SK-N-SH treated with all-trans-retinoic acid at 6 μM for 48 hours (cell line): Measurements from ENCODE around the gene SLC44A5.
A peak's percentile ranks its signal among the peaks of the same experiment; 100 is the strongest.
"Not testable (repeated sequence)": the region's sequence is repeated elsewhere in the genome, so short reads cannot be mapped to it uniquely, and the experiment has no call there.

Experiments
- ATAC-seq: fragments of 200-7000 bp; cut with Tn5 transposase; 3 replicates; pipeline ENCODE4 v1.9.1; 2020; ENCODE audit warnings: mild to moderate bottlenecking, moderate library complexity
- ARNTL ChIP-seq: fragments of 450-650 bp; formaldehyde crosslinking; IDR thresholded peaks from 2 replicates; pipeline ENCODE4 v1.5.0; 2020; ENCODE audit warnings: low read depth, mild to moderate bottlenecking, moderate library complexity, borderline replicate concordance
- BACH2 ChIP-seq: fragments of 250-450 bp; sonication (Bioruptor Pico); IDR thresholded peaks from 2 replicates; pipeline ENCODE4 v1.9.0; 2021; ENCODE audit warnings: mild to moderate bottlenecking, borderline replicate concordance
- CREB5 ChIP-seq: fragments of 250-450 bp; sonication (Bioruptor Pico); IDR thresholded peaks from 2 replicates; pipeline ENCODE4 v1.5.1; 2020; ENCODE audit warnings: low read depth, mild to moderate bottlenecking, moderate library complexity
- CSDC2 ChIP-seq: fragments of 250-450 bp; sonication (Bioruptor Pico); IDR thresholded peaks from 2 replicates; pipeline ENCODE4 v1.5.0; 2020; ENCODE audit warnings: mild to moderate bottlenecking, moderate library complexity
- CSRNP3 ChIP-seq: fragments of 250-450 bp; sonication (Bioruptor Pico); IDR thresholded peaks from 2 replicates; pipeline ENCODE4 v1.5.1; 2021; ENCODE audit warnings: mild to moderate bottlenecking, moderate library complexity
- GLIS3 ChIP-seq: fragments of 250-450 bp; sonication (Bioruptor Pico); IDR thresholded peaks from 2 replicates; pipeline ENCODE4 v1.5.0; 2020; ENCODE audit warnings: mild to moderate bottlenecking, moderate library complexity
- ISL1 ChIP-seq: fragments of 250-450 bp; sonication (Bioruptor Pico); IDR thresholded peaks from 2 replicates; pipeline ENCODE4 v2.1.2; 2022; ENCODE audit warnings: mild to moderate bottlenecking, moderate library complexity
- OSR1 ChIP-seq: fragments of 250-450 bp; sonication (Bioruptor Pico); IDR thresholded peaks from 2 replicates; pipeline ENCODE4 v1.8.0; 2022; ENCODE audit warnings: moderate library complexity, mild to moderate bottlenecking, inconsistent platforms
- POU6F1 ChIP-seq: fragments of 250-450 bp; sonication (Bioruptor Pico); IDR thresholded peaks from 2 replicates; pipeline ENCODE4 v1.8.0; 2021; ENCODE audit warnings: low read depth, mild to moderate bottlenecking, moderate library complexity, borderline replicate concordance
- PPARA ChIP-seq: fragments of 250-450 bp; sonication (Bioruptor Pico); IDR thresholded peaks from 2 replicates; pipeline ENCODE4 v1.5.0; 2020; ENCODE audit warnings: mild to moderate bottlenecking, borderline replicate concordance
- RARB ChIP-seq: fragments of 250-450 bp; sonication (Bioruptor Pico); IDR thresholded peaks from 2 replicates; pipeline ENCODE4 v1.8.0; 2021; ENCODE audit warnings: mild to moderate bottlenecking, moderate library complexity
- SNAI2 ChIP-seq: fragments of 250-450 bp; sonication (Bioruptor Pico); IDR thresholded peaks from 2 replicates; pipeline ENCODE4 v1.5.0; 2020; ENCODE audit warnings: mild to moderate bottlenecking, moderate library complexity
- TCF4 ChIP-seq: fragments of 250-450 bp; sonication (Bioruptor Pico); IDR thresholded peaks from 2 replicates; pipeline ENCODE4 v1.8.0; 2021; ENCODE audit warnings: mild to moderate bottlenecking, moderate library complexity, borderline replicate concordance
- TOX ChIP-seq: fragments of 250-450 bp; sonication (Bioruptor Pico); IDR thresholded peaks from 2 replicates; pipeline ENCODE4 v1.8.0; 2021; ENCODE audit warnings: mild to moderate bottlenecking, moderate library complexity, borderline replicate concordance
- TSHZ2 ChIP-seq: fragments of 250-450 bp; sonication (Bioruptor Pico); IDR thresholded peaks from 2 replicates; pipeline ENCODE4 v1.5.0; 2020; ENCODE audit warnings: mild to moderate bottlenecking, moderate library complexity
- ZC3H10 ChIP-seq: fragments of 250-450 bp; sonication (Bioruptor Pico); IDR thresholded peaks from 2 replicates; pipeline ENCODE4 v1.5.1; 2021; ENCODE audit warnings: mild to moderate bottlenecking, moderate library complexity
- ZFP3 ChIP-seq: fragments of 250-450 bp; sonication (Bioruptor Pico); IDR thresholded peaks from 2 replicates; pipeline ENCODE4 v1.5.0; 2020; ENCODE audit warnings: mild to moderate bottlenecking, moderate library complexity
- ZFP30 ChIP-seq: fragments of 450-650 bp; formaldehyde crosslinking; IDR thresholded peaks from 2 replicates; pipeline ENCODE4 v1.5.0; 2022; ENCODE audit warnings: mild to moderate bottlenecking, moderate library complexity
- ZNF565 ChIP-seq: fragments of 450-650 bp; formaldehyde crosslinking; conservative IDR thresholded peaks from 2 replicates; pipeline ENCODE4 v1.5.0; 2020; ENCODE audit warnings: low read depth, mild to moderate bottlenecking, moderate library complexity
- ZNF70 ChIP-seq: fragments of 450-650 bp; formaldehyde crosslinking; IDR thresholded peaks from 2 replicates; pipeline ENCODE4 v1.5.0; 2020; ENCODE audit warnings: mild to moderate bottlenecking, moderate library complexity
- ZNF8 ChIP-seq: fragments of 450-650 bp; formaldehyde crosslinking; IDR thresholded peaks from 2 replicates; pipeline ENCODE4 v1.5.0; 2020; ENCODE audit warnings: mild to moderate bottlenecking, moderate library complexity
- TF ChIP-seq, protein P1 (sequence below): fragments of 250-450 bp; sonication (Bioruptor Pico); IDR thresholded peaks from 2 replicates; pipeline ENCODE4 v1.8.0; 2020; ENCODE audit warnings: mild to moderate bottlenecking, moderate library complexity, borderline replicate concordance

SLC44A5 gene

DNA sequence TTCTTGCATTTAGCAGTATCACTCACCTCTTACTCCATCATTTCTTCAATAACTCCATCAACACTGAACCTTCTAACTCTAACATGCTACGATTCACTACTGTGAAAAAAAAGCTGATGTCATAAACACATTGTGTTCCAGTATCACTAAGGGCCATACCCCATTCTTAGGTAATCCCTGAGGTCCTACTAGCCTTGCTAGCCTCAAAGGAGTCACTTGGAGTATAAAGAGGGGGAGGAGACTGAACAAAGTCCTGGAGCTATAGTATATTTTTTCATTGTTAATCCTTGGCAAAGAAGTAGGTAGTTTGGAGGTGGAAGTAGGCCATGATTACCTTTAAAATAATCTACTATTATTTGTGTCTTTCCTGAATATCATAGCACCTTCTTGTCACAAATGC is at the start of gene SLC44A5:
Gene SLC44A5, minus strand, starts transcription at position 101 of the 400 bp plus-strand sequence. CDS start 69,667 bp downstream, outside the sequence.
- ATAC-seq = no peak
- TF ChIP-seq ZC3H10 (CRISPR knock-in tag) = no peak

DNA sequence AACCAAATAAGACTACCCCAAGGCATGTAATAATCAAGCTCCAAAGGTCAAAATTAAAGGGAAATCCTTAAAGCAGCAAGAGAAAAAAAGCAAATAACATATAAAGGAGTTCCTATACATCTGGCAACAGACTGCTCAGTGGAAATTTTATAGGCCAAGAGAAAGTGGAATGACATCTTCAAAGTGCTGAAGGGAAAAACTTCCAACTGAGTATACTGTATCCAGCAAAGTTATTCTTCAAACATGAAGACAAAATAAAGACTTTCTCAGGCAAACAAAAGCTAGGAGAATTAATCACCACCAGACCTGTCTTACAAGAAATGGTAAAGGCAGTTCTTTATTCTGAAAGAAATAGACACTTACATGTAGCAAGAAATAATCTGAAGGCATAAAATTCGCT is 45.0 kb upstream of the SLC44A5 start:
- no peak for TF ChIP-seq ZNF70 (CRISPR knock-in tag)
- no peak for TF ChIP-seq CSDC2 (CRISPR knock-in tag)
- TF ChIP-seq BACH2 (CRISPR knock-in tag) = no peak
- TF ChIP-seq ZNF8 (CRISPR knock-in tag) = no peak
- no peak for TF ChIP-seq CSRNP3 (CRISPR knock-in tag)
- TF ChIP-seq ZC3H10 (CRISPR knock-in tag) = no peak
- TF ChIP-seq POU6F1 (CRISPR knock-in tag) = no peak
- no peak for TF ChIP-seq OSR1
- no peak for TF ChIP-seq ISL1 (CRISPR knock-in tag)
- TF ChIP-seq, protein P1, sequence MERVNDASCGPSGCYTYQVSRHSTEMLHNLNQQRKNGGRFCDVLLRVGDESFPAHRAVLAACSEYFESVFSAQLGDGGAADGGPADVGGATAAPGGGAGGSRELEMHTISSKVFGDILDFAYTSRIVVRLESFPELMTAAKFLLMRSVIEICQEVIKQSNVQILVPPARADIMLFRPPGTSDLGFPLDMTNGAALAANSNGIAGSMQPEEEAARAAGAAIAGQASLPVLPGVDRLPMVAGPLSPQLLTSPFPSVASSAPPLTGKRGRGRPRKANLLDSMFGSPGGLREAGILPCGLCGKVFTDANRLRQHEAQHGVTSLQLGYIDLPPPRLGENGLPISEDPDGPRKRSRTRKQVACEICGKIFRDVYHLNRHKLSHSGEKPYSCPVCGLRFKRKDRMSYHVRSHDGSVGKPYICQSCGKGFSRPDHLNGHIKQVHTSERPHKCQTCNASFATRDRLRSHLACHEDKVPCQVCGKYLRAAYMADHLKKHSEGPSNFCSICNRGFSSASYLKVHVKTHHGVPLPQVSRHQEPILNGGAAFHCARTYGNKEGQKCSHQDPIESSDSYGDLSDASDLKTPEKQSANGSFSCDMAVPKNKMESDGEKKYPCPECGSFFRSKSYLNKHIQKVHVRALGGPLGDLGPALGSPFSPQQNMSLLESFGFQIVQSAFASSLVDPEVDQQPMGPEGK = no peak
- no peak for TF ChIP-seq TCF4
- no peak for TF ChIP-seq ZFP30 (CRISPR knock-in tag)
- TF ChIP-seq RARB (CRISPR knock-in tag) = no peak
- TF ChIP-seq CREB5 (CRISPR knock-in tag) = no peak
- no peak for TF ChIP-seq ZNF565 (CRISPR knock-in tag)
- ATAC-seq = no peak

- ATAC-seq = not testable (repeated sequence)
Observed at GRCh38 chr1:75647183-75647582, 36.3 kb upstream of the SLC44A5 start.

DNA sequence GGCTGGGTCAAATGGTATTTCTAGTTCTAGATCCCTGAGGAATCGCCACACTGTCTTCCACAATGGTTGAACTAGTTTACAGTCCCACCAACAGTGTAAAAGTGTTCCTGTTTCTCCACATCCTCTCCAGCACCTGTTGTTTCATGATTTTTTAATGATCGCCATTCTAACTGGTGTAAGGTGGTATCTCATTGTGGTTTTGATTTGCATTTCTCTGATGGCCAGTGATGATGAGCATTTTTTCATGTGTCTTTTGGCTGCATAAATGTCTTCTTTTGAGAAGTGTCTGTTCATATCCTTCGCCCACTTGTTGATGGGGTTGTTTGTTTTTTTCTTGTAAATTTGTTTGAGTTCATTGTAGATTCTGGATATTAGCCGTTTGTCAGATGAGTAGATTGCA is 34.2 kb upstream of the SLC44A5 start:
- ATAC-seq = not testable (repeated sequence)

- ATAC-seq = no peak
- no peak for TF ChIP-seq RARB (CRISPR knock-in tag)
- no peak for TF ChIP-seq ZFP30 (CRISPR knock-in tag)
- TF ChIP-seq GLIS3 = no peak
- no peak for TF ChIP-seq TOX (CRISPR knock-in tag)
- TF ChIP-seq PPARA (CRISPR knock-in tag) = no peak
- no peak for TF ChIP-seq CSRNP3 (CRISPR knock-in tag)
- TF ChIP-seq ZNF565 (CRISPR knock-in tag) = no peak
- TF ChIP-seq ZNF70 (CRISPR knock-in tag) = no peak
- TF ChIP-seq ZC3H10 (CRISPR knock-in tag) = no peak
- no peak for TF ChIP-seq ARNTL (CRISPR knock-in tag)
- TF ChIP-seq ZFP3 = peak; percentile 66; the same call in 1 of the 2 replicates
- TF ChIP-seq BACH2 (CRISPR knock-in tag) = no peak
- TF ChIP-seq POU6F1 (CRISPR knock-in tag) = no peak
- no peak for TF ChIP-seq OSR1
- TF ChIP-seq ISL1 (CRISPR knock-in tag) = peak; percentile 60
- TF ChIP-seq TCF4 = no peak
- TF ChIP-seq TSHZ2 = no peak
- no peak for TF ChIP-seq SNAI2 (CRISPR knock-in tag)
Observed at GRCh38 chr1:75643460-75643859, 32.5 kb upstream of the SLC44A5 start.
